A673 (cell line): Measurements from ENCODE around the gene ZNF616.

ENCODE experiments used
- CTCF ChIP-seq: fragments of 300-800, 200-600 bp; sonication (generic); conservative IDR thresholded peaks from 2 replicates; pipeline ENCODE4 v1.5.1; 2017; ENCODE audit warnings: low read depth, mild to moderate bottlenecking, antibody characterized with exemption, low read length, moderate library complexity, mixed read lengths
- EZH2 ChIP-seq: fragments of 200-600 bp; sonication (generic); IDR thresholded peaks from 2 replicates; pipeline ENCODE4 v1.6.1; 2017; ENCODE audit warnings: borderline replicate concordance, low read depth, mild to moderate bottlenecking, mixed read lengths, antibody characterized with exemption, low read length; ENCODE audit not compliant: poor library complexity, severe bottlenecking

GRCh38 chr19:52066258-52066863 is 73.4 kb downstream of the ZNF616 start:
- TF ChIP-seq CTCF: no peak
- TF ChIP-seq EZH2: no peak
